HG03457 (cell line): ENCODE measurements around the gene STARD9.

ENCODE experiments used
- ATAC-seq: cut with Tn5 transposase; IDR thresholded peaks from one replicate; pipeline ENCODE4 v1.9.1; 2021; ENCODE audit warnings: moderate number of reproducible peaks; ENCODE audit not compliant: unreplicated experiment

Gene STARD9

DNA sequence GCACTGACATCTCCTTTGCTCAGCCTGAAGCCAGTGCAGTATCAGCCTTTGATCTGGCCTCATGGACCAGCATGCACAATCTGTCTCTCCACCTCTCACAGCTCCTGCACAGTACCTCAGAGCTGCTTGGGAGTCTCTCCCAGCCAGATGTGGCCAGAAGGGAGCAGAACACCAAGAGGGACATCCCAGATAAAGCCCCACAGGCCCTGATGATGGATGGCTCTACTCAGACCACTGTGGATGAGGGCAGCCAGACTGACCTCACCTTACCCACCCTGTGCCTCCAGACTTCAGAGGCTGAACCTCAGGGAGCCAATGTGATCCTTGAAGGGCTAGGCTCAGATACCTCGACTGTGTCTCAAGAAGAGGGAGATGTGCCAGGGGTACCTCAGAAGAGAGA, 117.1 kb downstream of the STARD9 start:
- ATAC-seq, result no peak

DNA sequence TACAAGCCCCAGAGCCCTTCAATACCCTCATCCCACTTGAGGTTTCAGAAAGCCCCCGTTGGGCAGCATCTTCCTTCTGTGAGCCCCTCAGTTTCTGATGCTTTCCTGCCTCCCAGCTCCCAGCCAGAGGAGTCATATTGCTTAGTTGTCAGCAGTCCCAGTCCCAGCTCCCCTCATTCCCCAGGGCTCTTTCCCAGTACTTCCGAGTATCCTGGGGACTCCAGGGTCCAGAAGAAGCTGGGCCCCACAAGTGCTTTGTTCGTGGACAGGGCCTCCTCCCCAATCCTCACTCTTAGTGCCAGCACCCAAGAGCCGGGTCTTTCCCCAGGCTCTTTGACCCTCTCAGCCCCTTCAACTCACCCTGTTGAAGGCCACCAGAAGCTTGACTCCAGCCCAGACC, 117.6 kb downstream of the STARD9 start:
- ATAC-seq, result no peak

GRCh38 chr15:42693496-42693895, 118.1 kb downstream of the STARD9 start:
- ATAC-seq, result no peak

DNA sequence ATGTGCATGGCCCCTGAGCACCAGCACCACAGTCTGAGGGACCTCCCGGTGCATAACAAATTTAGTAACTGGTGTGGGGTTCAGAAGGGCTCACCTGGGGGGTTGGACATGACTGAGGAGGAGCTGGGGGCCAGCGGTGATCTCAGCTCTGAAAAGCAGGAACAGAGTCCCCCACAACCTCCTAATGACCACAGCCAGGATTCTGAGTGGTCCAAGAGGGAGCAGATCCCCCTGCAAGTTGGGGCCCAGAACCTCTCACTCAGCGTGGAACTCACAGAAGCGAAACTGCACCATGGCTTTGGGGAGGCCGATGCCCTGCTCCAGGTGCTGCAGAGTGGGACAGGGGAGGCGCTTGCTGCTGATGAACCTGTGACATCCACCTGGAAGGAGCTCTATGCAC, 118.5 kb downstream of the STARD9 start:
- no peak for ATAC-seq

DNA sequence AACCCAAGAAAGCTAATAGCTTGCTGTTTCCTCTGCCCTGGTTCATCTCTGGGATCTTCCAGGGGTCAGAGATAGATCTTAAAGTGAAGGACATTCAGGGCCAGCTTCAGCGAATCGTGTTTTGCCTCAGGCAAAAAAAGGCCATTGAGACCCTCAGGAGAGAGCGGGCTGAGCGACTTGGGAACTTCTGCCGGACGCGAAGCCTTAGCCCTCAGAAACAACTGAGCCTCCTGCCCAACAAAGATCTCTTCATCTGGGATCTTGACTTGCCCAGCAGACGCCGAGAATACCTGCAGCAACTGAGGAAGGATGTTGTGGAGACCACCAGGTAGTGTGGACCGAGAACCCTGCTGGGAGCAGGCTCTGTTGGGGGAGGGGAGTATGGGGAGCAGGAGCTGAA, 119.0 kb downstream of the STARD9 start:
- ATAC-seq, result no peak

DNA sequence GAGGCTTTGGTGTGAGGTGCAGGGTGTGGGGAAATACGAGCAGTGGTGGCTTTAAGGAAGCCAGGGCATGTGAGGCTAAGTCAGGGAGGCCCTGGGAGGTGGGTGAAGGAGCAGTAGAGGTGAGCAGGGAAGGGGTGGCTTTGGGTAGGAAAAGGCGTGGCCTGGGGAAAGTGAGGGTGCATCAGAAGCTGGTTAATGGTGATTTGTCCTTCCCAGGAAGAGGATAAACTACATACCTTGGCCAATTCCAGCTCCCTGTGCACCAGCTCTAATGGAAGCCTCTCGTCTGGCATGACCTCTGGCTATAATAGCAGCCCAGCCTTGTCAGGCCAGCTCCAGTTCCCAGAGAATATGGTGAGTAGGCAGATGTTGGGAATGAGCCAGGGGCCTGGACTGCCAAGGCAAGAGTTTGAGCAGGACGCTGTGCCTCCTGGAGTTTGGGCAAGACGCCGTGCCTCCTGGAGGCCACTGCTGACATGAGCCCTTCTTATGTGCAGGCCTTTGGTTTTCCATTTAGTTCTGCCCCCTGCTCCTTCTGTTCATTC, 120.2 kb downstream of the STARD9 start:
- ATAC-seq, result no peak

- ATAC-seq, result no peak
Measured at GRCh38 chr15:42696626-42697025, 121.2 kb downstream of the STARD9 start.

DNA sequence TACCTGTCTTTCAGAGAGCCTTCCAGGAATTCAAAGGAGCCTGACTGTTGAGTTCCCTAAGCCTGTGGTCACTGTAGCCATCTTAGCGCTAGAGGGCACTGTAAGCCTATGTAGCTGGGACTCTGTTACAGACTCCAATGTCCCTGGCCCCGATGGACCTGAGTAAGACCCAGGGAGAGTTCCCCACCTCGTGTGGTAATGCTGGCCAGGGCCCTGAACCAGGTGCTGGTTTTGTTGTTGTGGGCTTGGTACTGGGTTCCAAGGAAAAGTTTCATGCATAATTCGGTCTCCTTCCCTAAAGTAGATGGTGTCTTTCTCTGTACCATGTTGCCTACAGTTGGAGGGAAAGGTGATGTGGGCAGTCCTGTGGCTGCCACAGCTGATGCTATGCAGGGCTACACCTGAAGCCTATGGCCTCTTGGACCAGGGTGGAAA, 129.1 kb downstream of the STARD9 start:
- ATAC-seq, result no peak

DNA sequence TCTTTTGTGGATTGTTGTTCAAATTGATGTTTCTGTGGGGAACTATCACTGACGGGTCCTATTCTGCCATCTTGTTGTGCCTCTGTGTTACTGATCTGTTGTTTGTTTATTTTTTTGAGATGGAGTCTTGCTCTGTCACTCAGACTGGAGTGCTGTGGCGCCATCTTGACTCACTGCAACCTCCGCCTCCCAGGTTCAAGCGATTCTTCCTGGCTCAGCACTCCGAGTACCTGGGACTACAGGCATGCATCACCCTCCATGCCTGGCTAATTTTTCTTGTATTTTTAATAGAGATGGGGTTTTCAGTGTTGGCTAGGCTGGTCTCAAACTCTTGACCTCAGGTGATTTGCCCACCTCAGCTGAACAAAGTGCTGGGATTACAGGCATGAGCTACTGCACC, 129.9 kb downstream of the STARD9 start:
- ATAC-seq, result no peak

DNA sequence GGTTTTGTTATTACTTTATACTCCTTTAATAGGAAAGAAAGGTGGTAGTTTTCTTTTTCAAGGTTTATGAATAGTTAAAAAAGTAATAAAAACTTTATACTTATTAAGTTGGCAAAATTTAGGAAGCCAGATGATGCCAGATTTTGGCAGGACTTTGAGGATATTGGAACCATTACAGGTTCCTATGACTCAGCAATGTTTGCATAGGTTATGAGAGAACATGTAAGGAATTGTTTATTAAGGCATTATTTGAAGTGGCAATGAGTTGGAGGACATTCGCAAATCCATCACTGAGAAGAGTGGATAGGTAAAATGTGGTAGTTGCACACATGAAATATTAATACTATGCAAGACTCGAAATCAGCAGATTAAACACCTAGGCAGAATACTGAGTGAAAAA, 131.7 kb downstream of the STARD9 start:
- ATAC-seq, result no peak

DNA sequence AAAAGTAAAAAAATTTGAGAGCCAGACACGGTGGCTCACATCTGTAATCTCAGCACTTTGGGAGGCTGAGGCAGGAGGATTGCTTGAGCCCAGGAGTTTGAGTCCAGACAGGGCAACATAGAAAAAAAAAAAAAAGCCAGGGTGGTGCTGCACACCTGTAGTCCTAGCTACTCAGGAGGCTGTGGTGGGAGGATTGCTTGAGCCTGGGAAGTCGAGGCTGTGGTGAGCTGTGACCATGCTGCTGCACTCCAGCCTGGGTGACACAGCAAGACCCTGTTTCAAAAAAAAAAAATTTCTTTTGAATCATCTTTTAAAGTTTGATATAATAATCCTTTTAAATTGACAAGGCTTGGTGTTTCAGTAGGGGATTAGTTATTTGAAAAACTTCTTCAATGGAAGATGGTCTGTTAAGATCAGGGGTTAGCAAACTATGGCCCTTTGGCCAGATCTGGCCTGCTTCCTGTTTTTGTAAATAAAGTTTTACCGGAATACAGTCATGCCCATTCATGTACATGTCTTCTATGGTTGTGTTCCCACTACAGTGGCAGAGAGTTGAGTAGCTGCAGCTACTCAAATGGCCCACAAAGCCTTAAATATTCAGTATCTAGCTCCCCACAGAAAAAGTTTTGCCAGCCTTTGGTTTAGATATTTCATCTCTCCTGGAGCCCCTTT, 132.6 kb downstream of the STARD9 start:
- ATAC-seq, result no peak

DNA sequence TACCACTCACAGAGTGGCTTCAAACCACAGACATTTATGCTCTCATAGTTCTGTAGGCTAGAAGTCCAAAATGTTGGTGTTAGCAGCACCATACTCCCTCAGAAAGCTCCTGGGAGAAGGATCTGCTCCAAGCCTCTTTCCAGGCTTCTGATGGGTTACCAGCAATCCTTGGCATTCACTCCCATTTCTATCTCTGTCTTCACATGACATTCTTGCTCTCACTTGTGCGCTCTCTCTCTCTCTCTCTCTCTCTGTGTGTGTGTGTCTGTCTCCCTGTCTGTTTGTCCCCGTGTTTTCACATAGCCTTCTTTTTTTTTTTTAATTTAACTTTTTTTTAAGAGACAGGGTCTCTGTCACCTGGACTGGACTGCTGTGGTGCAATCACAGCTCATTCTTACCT, 135.3 kb downstream of the STARD9 start:
- no peak for ATAC-seq

GRCh38 chr15:42711746-42712145, 136.3 kb downstream of the STARD9 start:
- ATAC-seq, result no peak

- ATAC-seq, result no peak
Measured at GRCh38 chr15:42712584-42712983, 137.2 kb downstream of the STARD9 start.

DNA sequence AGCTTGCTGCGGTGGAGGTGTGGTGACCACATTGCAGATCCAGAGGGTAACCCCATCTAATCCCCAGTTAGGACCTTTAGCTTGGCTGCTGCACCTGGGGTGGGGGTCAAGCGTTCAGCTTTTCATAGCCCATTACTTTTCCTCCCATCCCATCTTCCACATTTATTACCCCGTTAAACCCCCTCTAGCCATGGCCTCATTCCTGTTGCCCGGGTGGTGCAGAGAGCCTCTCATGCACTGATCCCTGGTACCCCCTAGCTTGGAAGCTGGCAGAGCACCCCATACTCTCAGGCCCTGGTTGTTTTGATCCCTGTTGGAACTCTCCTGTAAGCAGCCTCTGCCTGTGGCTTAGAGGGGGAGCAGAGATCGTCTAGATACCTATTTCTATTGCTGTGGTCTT, 140.7 kb downstream of the STARD9 start:
- ATAC-seq, result no peak

- ATAC-seq, result no peak
Measured at GRCh38 chr15:42716626-42717025, 141.2 kb downstream of the STARD9 start.

GRCh38 chr15:42719043-42719442, 143.6 kb downstream of the STARD9 start:
- ATAC-seq, result no peak

- ATAC-seq, result no peak
Measured at GRCh38 chr15:42720071-42720470, 144.7 kb downstream of the STARD9 start.

DNA sequence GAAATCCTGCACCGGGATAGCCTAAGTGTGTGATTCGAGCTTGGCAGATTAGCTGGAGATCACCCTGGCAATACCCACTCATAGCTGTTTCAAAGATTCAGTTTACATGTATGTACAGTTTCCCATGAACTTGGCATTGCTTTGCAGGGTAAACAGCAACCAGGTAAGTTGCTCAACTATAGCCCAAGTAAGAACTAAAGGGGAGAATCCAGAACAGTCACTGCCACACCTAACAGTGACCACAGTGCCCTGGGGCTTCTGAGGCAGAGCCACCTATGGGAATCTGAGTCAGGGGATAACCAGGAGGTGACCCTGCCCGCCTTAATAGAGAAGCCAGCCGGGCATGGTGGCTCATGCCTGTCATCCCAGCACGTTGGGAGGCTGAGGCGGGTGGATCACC, 145.6 kb downstream of the STARD9 start:
- ATAC-seq, result no peak

GRCh38 chr15:42721916-42722315, 146.5 kb downstream of the STARD9 start:
- no peak for ATAC-seq

DNA sequence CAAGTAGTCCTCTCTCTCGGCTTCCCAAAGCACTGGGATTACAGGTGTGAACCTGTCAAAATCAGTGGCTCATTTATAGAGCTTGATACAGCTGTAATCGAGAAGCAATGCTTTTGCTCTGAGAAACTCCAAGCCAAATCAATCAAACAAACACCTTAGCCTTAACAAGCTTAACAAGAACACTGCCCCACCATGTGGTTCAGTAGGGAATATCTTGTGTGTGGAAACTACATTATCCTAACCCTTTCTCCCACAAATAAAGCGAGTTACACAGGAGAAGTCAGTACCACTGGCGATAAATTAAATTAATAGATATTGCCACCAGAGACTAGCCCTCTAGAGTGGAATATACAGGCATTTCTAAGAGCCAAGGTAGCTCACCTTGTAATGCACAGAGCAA, 147.7 kb downstream of the STARD9 start:
- ATAC-seq, result no peak

GRCh38 chr15:42724276-42724675, 148.9 kb downstream of the STARD9 start:
- no peak for ATAC-seq

DNA sequence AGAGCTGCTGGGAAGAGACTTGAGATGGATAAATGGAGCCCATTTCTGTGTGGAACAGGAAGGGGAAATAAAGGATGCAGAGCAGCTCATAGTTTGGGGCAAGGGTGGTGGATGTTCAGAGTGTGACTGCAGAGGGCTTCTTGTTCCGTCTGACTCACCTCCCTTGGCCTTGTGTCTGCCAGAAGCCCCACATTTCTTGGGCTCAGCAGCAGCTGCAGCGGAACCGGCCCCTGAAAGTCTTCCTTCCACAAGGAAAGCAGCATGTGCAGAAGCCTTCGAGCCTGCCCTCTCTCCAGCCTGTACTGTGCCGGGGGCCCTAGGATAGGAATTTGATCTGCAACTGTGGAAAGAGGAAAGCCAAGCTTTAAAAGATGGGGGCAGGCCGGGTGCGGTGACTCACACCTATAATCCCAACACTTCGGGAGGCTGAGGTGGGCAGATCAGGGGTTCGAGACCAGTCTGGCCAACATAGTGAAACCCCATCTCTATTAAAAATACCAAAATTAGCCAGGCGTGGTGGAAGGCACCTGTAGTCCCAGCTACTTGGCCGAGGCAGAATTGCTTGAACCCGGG, 150.0 kb downstream of the STARD9 start:
- ATAC-seq, result no peak
